AG04450 (cell line): ENCODE results near the gene PELO. TPM values are rescaled to one million over a fixed set of nuclear protein-coding genes. Genes with fewer than 3 reads are reported as not detected.

Experiments used
- CTCF ChIA-PET: fragments of 300-600, 350-600 bp; formaldehyde crosslinking; extraction: SDS; loops from one replicate; lab custom pipeline; 2022; ENCODE audit warnings: antibody characterized with exemption, inconsistent platforms; lab: Charles Lee
- POLR2A ChIA-PET: fragments of 350-600 bp; formaldehyde crosslinking; extraction: SDS; loops from one replicate; lab custom pipeline; 2021; ENCODE audit warnings: antibody characterized with exemption, inconsistent platforms; lab: Yijun Ruan, JAX
- DNase-seq: peaks from one replicate; pipeline ENCODE4 v3.0.0-alpha.2; 2011; ENCODE audit warnings: low read depth, low spot score
- H3K27ac ChIP-seq: one replicate; pipeline ENCODE4 v1.5.1; 2012; ENCODE audit warnings: low read depth, low read length, control low read depth
- H3K27me3 ChIP-seq: one replicate; pipeline ENCODE4 v1.6.0; 2012; ENCODE audit warnings: low read length; ENCODE audit not compliant: control insufficient read depth, insufficient read depth
- H3K4me3 ChIP-seq: 2 replicates; pipeline ENCODE4 v1.5.1; 2011; ENCODE audit warnings: mild to moderate bottlenecking, low read depth, low read length, control low read depth
- H3K9me3 ChIP-seq: 2 replicates; pipeline ENCODE4 v1.5.1; 2012; ENCODE audit warnings: low read length; ENCODE audit not compliant: control insufficient read depth, insufficient read depth
- CTCF ChIP-seq: IDR thresholded peaks from 2 replicates; pipeline ENCODE4 v1.5.1; 2011; ENCODE audit warnings: low read depth, low read length, control low read depth, inconsistent platforms
- polyA minus RNA-seq: library from RNA; depleted of rRNA, polyadenylated mRNA; stranded (reverse); fragments of >200 nt; gene quantifications from 2 replicates; pipeline ENCODE4 v1.2.3, GENCODE V29; 2011; rRNA and poly(A)+ RNA removed
- polyA plus RNA-seq: library from polyadenylated mRNA; depleted of rRNA; stranded (reverse); fragments of >200 nt; gene quantifications from 2 replicates; pipeline ENCODE4 v1.2.3, GENCODE V29; 2011; rRNA removed

PELO gene, protein sequence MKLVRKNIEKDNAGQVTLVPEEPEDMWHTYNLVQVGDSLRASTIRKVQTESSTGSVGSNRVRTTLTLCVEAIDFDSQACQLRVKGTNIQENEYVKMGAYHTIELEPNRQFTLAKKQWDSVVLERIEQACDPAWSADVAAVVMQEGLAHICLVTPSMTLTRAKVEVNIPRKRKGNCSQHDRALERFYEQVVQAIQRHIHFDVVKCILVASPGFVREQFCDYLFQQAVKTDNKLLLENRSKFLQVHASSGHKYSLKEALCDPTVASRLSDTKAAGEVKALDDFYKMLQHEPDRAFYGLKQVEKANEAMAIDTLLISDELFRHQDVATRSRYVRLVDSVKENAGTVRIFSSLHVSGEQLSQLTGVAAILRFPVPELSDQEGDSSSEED
- 49.4 TPM in 2 replicates for polyA plus RNA-seq
- 62.8 and 85.1 TPM in 2 replicates for polyA minus RNA-seq

GRCh38 chr5:52787600-52788504, at the start of gene PELO, which contains the start of gene ITGA1:
Gene PELO (plus strand): TSS chr5:52787916. CDS start chr5:52800395, 12,479 bp downstream.
Gene ITGA1 (plus strand): TSS chr5:52787916. CDS start chr5:52788354, 438 bp downstream.
- no peaks in the 10 kb centered on the region for H3K27me3 ChIP-seq
- peak; percentile 28 for TF ChIP-seq CTCF
- peak within 1 kb of the TSS; percentile 77 for H3K4me3 ChIP-seq
- DNase-seq, result peak; percentile 59
- ChIA-PET CTCF (interaction anchor here (0.7 to 1.9 kb wide), 7 partner anchors 8 to 128 kb away, joined by 3 to 8 read pairs (median 4); no protein-coding TSS in a partner anchor), POLR2A (interaction anchor here (0.9 to 1.8 kb wide), 3 partner anchors 8 to 96 kb away, joined by 3 to 15 read pairs (median 8); no protein-coding TSS in a partner anchor)
- H3K9me3 ChIP-seq, result no peaks in the 10 kb centered on the region
- peak within 1 kb of the TSS; percentile 72 for H3K27ac ChIP-seq

DNA sequence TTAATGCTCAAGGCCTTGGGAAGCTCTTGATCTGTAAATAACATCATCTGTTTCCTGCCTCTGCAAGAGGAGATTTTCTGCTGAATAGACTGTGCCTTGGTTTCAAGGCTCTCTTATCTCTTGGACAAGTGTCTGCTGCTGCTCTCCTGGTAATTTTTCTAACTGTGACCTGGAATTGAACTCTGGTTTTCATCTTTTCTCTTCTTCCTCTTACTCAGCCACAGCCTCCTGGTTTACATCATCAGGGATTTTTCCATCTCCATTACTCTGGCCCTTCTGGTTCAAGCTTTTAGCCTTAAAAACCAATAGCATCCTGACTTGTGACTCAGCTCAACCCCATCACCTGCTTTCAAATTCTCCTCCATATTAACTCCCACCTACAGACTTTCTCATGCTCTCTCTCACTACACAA, 49.6 kb upstream of the PELO start:
- Histone ChIP-seq H3K27ac (no peak overlapping the region), H3K27me3 (no peaks in the 10 kb centered on the region), H3K4me3 (no peak overlapping the region), H3K9me3 (no peaks in the 10 kb centered on the region)
- ChIA-PET POLR2A (no interaction called here), CTCF (interaction anchor here (2.5 kb wide), 1 partner anchor 10 kb away, joined by 14 read pairs; no protein-coding TSS in a partner anchor)
- DNase-seq, result no peak
- no peak for TF ChIP-seq CTCF

GRCh38 chr5:52740007-52740406, 47.7 kb upstream of the PELO start:
- CTCF ChIA-PET, result interaction anchor here (2.5 kb wide), 1 partner anchor 12 kb away, joined by 14 read pairs; no protein-coding TSS in a partner anchor

GRCh38 chr5:52743012-52743411, 44.7 kb upstream of the PELO start:
- H3K27me3 ChIP-seq, result no peaks in the 10 kb centered on the region
- no peak overlapping the region for H3K27ac ChIP-seq
- ChIA-PET POLR2A (no interaction called here), CTCF (no interaction called here)
- no peak for DNase-seq
- TF ChIP-seq CTCF, result no peak
- no peak overlapping the region for H3K4me3 ChIP-seq
- no peaks in the 10 kb centered on the region for H3K9me3 ChIP-seq

More at GRCh38 chr5:52740007-52740406, 47.7 kb upstream of the PELO start:
- Histone ChIP-seq H3K27me3 (no peaks in the 10 kb centered on the region), H3K9me3 (no peaks in the 10 kb centered on the region), H3K4me3 (no peak overlapping the region), H3K27ac (no peak overlapping the region)
- no peak for TF ChIP-seq CTCF
- no peak for DNase-seq
- POLR2A ChIA-PET, result interaction anchor here (0.6 kb wide), 2 partner anchors 12 to 68 kb away, joined by 3 read pairs; no protein-coding TSS in a partner anchor
